ENCODE results near the gene VPS37C. TPM values are rescaled to one million over a fixed set of nuclear protein-coding genes. Genes with fewer than 3 reads are reported as not detected.
A peak's percentile ranks its signal among the peaks of the same experiment; 100 is the strongest.

The VPS37C gene
- total RNA-seq, 1 donor from 2014 or later = 21.5 TPM

GRCh38 chr11:61131998-61132555 is 29.1 kb downstream of the VPS37C start:
- no peak overlapping the region for H3K4me3 ChIP-seq (ENCODE audit: low read depth, low read length)
- no peak for DNase-seq (ENCODE audit: low read depth)
- no peak for TF ChIP-seq CTCF (conservative IDR thresholded peaks at IDR 0.05; ENCODE audit: low read depth, low read length)

GRCh38 chr11:61131586-61131985 is 29.6 kb downstream of the VPS37C start:
- H3K4me3 ChIP-seq (ENCODE audit: low read depth, low read length) = no peak overlapping the region
- DNase-seq (ENCODE audit: low read depth) = no peak
- no peak for TF ChIP-seq CTCF (conservative IDR thresholded peaks at IDR 0.05; ENCODE audit: low read depth, low read length)

GRCh38 chr11:61131186-61131585 is 30.0 kb downstream of the VPS37C start:
- H3K4me3 ChIP-seq (ENCODE audit: low read depth, low read length) = no peak overlapping the region
- no peak for DNase-seq (ENCODE audit: low read depth)
- TF ChIP-seq CTCF (conservative IDR thresholded peaks at IDR 0.05; ENCODE audit: low read depth, low read length) = no peak

GRCh38 chr11:61129639-61130523 is 31.3 kb downstream of the VPS37C start:
- peak; percentile 100 for TF ChIP-seq CTCF (conservative IDR thresholded peaks at IDR 0.05; ENCODE audit: low read depth, low read length)
- peak overlapping the region; percentile 33 for H3K4me3 ChIP-seq (ENCODE audit: low read depth, low read length)
- DNase-seq (ENCODE audit: low read depth) = peak; percentile 52

- no peak for DNase-seq (ENCODE audit: low read depth)
- no peak for TF ChIP-seq CTCF (conservative IDR thresholded peaks at IDR 0.05; ENCODE audit: low read depth, low read length)
- no peak overlapping the region for H3K4me3 ChIP-seq (ENCODE audit: low read depth, low read length)
These were observed 32.1 kb downstream of the VPS37C start for GRCh38 chr11:61128947-61129638.

GRCh38 chr11:61127991-61128390 is 33.2 kb downstream of the VPS37C start:
- no peak for DNase-seq (ENCODE audit: low read depth)
- H3K4me3 ChIP-seq (ENCODE audit: low read depth, low read length) = no peak overlapping the region
- no peak for TF ChIP-seq CTCF (conservative IDR thresholded peaks at IDR 0.05; ENCODE audit: low read depth, low read length)

Measured in epithelial cell of proximal tubule (primary cell).